Ovary (tissue), 3 donors: ENCODE data around the gene PRPH2.

Source experiments
- POLR2A ChIP-seq: fragments of 450-650 bp; IDR thresholded peaks from one replicate; pipeline ENCODE4 v1.6.1; 2017; ENCODE audit warnings: antibody characterized with exemption, mild to moderate bottlenecking, moderate library complexity
- TF ChIP-seq, protein P1 (sequence below), 3 donors: fragments of 450-650 bp in 2 of 3; fragments of 200-600 bp in 1 of 3; IDR thresholded peaks; one replicate each; pipeline versions ENCODE4 v1.5.1 to v1.8.0; 2016 to 2022; ENCODE audit warnings: antibody characterized with exemption in 3 of 3, mild to moderate bottlenecking in 1 of 3
- donor health status: DM: no; HTN: no; CAD: no.

DNA sequence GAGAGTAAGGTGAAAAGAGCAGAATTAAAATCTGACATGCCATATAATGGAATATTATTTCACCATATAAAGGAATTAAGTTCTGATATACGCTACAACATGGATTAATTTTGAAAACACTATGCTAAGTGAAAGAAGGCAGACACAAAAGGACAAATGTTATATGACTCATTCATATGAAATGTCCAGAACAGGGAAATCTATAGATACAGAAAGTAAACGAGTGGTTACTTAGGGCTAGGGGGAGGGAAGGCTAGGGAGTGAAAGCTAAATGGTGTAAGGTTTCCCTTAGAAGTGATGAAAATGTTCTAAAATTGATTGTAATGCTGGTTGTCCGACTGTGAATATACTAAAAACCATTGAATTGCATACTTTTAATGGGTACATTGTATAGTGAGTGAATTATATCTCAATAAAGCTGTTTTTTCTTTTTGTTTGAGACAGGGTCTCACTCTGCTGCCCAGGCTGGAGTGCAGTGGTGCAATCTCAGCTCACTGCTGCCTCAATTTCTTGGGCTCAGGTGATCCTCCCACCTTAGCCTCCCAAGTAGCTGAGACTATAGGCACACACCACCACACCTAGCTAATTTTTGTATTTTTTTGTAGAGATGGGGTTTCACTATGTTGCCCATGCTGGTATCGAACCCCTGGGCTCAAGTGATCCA lies 8.2 kb downstream of the PRPH2 start:
- TF ChIP-seq, protein P1, sequence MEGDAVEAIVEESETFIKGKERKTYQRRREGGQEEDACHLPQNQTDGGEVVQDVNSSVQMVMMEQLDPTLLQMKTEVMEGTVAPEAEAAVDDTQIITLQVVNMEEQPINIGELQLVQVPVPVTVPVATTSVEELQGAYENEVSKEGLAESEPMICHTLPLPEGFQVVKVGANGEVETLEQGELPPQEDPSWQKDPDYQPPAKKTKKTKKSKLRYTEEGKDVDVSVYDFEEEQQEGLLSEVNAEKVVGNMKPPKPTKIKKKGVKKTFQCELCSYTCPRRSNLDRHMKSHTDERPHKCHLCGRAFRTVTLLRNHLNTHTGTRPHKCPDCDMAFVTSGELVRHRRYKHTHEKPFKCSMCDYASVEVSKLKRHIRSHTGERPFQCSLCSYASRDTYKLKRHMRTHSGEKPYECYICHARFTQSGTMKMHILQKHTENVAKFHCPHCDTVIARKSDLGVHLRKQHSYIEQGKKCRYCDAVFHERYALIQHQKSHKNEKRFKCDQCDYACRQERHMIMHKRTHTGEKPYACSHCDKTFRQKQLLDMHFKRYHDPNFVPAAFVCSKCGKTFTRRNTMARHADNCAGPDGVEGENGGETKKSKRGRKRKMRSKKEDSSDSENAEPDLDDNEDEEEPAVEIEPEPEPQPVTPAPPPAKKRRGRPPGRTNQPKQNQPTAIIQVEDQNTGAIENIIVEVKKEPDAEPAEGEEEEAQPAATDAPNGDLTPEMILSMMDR (IDR thresholded peaks at IDR 0.05) = no peak
- no peak for TF ChIP-seq POLR2A
